ENCODE data around the gene ADAM12.

DNA sequence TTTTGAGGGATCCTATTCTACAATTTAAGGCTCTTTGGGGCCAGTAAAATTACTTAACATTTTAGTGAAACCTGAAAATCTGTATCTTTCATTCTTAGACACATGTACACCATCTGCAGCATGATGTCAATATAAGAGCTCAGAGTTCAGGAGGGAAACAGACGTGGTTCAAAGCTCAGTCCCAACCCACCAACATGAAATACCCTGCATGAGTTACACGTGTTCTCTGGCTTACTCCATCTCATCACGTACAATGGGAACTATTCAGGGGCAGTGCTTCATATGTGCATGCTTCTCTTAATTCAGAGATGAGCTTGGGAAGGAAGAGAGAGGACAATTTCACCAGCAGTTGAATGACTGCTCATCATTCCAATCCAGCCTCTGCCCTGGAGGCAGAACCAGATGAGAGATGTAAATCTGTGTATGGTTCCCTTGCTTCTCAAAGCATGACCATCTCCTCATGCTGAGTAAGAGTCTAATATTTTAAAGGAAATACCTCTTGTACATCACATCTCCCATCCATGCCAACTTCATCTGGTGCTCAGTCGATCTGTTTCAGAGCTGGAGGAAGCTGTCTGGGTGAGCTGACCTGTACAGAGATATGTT lies 29.0 kb upstream of the ADAM12 start:
- TF ChIP-seq EZH2 (IDR thresholded peaks at IDR 0.05; ENCODE audit: low read length, missing control alignments) (no peak), CTCF (conservative IDR thresholded peaks at IDR 0.05 in 1 of 2, IDR thresholded peaks at IDR 0.05 in 1 of 2; ENCODE audit: low read depth in 1 of 2, low read length in 2 of 2) (no peak)

Data from fibroblast of lung (primary cell).